Thyroid gland (tissue), 4 donors: Measurements from ENCODE around the gene RANBP17.

Source experiments
- POLR2A ChIP-seq, 2 donors: fragments of 450-650 bp; IDR thresholded peaks; one replicate each; pipeline ENCODE4 v1.6.1; 2017; ENCODE audit warnings: antibody characterized with exemption in 2 of 2, mild to moderate bottlenecking in 2 of 2, moderate library complexity in 1 of 2
- TF ChIP-seq, protein P1 (sequence below), 6 experiments: fragments of 200-600 bp in 3 of 6; fragments of 450-650 bp in 3 of 6; sonication (generic) in 3 of 6; IDR thresholded peaks; one replicate each; pipeline ENCODE4 v1.5.1; 2016 to 2019; ENCODE audit warnings: antibody characterized with exemption in 6 of 6, mild to moderate bottlenecking in 2 of 6, inconsistent platforms in 1 of 6, moderate library complexity in 1 of 6

DNA sequence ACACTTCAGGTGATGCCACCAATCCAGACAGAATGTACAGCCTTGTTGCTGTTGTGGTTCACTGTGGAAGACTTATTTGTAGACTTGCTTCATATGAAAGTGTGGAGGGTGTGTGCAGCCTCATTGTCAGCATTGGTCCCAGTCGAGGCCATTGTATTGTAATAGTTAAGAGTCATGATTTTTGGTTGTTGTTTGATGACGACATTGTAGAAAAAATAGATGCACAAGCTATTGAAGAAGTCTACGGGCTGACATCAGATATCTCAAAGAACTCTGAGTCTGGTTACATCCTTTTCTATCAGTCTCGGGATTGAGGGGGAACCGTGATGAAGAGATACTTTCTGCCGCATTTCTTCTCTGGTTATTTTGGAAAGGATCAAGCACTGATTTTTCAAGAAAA lies 390.9 kb downstream of the RANBP17 start:
- TF ChIP-seq POLR2A (IDR thresholded peaks at IDR 0.05): no peak
- TF ChIP-seq, protein P1, sequence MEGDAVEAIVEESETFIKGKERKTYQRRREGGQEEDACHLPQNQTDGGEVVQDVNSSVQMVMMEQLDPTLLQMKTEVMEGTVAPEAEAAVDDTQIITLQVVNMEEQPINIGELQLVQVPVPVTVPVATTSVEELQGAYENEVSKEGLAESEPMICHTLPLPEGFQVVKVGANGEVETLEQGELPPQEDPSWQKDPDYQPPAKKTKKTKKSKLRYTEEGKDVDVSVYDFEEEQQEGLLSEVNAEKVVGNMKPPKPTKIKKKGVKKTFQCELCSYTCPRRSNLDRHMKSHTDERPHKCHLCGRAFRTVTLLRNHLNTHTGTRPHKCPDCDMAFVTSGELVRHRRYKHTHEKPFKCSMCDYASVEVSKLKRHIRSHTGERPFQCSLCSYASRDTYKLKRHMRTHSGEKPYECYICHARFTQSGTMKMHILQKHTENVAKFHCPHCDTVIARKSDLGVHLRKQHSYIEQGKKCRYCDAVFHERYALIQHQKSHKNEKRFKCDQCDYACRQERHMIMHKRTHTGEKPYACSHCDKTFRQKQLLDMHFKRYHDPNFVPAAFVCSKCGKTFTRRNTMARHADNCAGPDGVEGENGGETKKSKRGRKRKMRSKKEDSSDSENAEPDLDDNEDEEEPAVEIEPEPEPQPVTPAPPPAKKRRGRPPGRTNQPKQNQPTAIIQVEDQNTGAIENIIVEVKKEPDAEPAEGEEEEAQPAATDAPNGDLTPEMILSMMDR (IDR thresholded peaks at IDR 0.05): no peak
